ENCODE measurements around the gene TRPM6.

TRPM6 gene

DNA sequence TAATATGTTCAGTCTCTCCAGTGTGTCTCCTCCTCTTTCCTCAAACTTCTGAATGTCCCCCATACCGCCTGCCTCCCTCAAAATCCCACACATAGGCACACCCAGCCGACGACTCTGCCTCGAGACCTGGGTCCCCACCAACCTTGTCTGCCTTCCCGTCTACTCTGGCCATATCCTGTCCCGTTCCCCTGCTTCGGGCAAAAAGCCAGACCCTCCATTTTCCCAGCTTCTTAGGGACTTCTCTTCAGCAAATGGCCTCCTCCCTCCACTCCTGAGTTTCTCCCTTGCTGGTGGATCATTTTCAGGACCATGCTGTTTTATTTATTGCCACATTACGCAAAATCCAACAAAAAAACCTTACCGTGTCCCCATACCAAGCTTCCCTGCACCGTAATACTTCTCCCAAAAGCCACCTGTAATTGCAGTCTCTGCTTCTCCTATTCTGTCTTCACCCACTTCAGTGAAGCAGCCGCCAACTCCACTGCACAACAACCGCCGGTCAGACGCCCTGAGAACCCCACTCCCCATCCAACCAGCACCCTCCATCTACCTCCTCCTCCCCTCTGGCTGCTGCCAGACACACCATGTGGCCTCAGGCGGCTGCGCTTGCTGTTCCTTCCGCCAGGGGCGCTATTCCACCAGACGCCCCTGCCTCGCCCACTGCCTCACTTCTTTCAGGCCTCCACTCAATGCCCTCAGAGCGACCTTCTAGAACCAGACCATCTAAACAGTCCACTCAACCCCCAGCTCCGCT is 117.0 kb downstream of the TRPM6 start:
- no peak for DNase-seq (ENCODE audit: extremely low read depth, low read depth)
- TF ChIP-seq, protein P1, sequence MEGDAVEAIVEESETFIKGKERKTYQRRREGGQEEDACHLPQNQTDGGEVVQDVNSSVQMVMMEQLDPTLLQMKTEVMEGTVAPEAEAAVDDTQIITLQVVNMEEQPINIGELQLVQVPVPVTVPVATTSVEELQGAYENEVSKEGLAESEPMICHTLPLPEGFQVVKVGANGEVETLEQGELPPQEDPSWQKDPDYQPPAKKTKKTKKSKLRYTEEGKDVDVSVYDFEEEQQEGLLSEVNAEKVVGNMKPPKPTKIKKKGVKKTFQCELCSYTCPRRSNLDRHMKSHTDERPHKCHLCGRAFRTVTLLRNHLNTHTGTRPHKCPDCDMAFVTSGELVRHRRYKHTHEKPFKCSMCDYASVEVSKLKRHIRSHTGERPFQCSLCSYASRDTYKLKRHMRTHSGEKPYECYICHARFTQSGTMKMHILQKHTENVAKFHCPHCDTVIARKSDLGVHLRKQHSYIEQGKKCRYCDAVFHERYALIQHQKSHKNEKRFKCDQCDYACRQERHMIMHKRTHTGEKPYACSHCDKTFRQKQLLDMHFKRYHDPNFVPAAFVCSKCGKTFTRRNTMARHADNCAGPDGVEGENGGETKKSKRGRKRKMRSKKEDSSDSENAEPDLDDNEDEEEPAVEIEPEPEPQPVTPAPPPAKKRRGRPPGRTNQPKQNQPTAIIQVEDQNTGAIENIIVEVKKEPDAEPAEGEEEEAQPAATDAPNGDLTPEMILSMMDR (IDR thresholded peaks at IDR 0.05; ENCODE audit: low read depth, low read length, missing control alignments) = peak; percentile 81
- no peak overlapping the region for H3K4me3 ChIP-seq (replicated peaks; ENCODE audit: low read depth, low read length)

DNA sequence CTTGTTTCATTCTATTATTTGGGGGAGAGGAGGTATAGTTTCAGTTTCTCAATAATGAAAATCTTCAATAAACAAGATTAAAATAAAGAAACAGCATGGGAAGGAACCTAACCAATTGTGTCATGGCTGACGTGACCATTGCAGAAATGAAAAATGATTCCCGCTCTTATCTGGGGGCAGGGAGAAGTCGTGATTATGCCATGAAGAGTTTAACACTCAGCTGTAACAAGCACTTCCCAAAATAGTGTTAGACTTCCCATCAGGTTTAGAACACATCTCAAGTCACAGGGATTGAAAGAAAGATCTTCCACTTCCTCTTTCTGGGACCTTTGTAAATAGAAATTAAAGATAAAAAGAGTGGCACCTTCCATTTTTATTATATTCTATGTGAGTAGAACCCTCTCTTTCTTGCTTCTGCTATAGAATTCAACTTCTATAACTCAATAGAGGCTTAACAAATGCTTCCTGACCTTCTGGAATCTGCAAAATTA is 122.2 kb downstream of the TRPM6 start:
- no peak overlapping the region for H3K4me3 ChIP-seq (replicated peaks; ENCODE audit: low read depth, low read length)
- DNase-seq (ENCODE audit: extremely low read depth, low read depth) = no peak
- TF ChIP-seq, protein P1 (IDR thresholded peaks at IDR 0.05; ENCODE audit: low read depth, low read length, missing control alignments) = no peak

DNA sequence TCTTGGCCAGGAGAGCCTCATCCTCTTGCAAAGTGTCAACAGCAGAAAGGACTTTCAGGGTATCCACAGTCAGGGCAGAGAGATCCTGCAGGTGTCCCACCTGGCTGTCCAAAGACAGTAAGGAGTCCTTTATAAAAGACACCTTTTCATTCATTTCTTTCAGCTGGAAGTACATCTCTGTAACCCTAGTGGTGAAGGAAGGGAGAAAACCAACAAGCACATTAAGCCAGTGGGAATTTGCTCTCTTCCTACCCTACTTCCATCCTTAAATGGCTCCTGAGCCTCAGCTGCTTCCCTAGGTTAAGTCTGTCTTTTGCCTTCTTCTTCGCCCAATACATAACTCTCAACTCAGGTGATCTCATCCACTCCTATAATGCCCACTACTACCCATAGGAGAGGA is 124.8 kb downstream of the TRPM6 start:
- no peak for DNase-seq (ENCODE audit: extremely low read depth, low read depth)

DNA sequence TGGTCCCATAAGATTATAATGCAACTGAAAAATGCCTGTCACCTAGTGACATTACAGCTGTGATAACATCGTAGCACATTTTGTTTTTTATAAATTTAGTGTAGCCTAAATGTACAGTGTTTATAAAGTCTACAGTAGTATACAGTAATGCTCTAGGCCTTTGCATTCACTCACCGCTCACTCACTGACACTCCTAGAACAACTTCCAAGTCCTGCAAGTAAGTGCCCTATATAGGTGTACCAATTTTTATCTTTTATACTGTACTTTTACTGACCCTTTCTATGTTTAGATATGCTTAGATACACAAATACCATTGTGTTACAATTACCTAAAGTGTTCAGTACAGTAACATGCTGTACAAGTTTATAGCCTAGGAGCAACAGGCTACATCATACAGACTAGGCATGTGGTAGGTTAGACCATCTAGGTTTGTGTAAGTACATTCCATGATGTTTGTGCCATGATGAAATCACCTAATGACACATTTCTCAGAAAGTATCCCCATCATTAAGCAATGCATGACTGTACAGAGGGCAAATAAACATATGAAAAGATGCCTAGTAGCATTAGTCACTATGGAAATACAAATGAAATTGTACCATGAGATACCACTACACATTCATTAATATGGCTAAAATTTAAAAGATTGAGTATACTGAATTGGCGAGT is 127.6 kb downstream of the TRPM6 start:
- TF ChIP-seq, protein P1 (IDR thresholded peaks at IDR 0.05; ENCODE audit: low read depth, low read length, missing control alignments) = no peak
- H3K4me3 ChIP-seq (replicated peaks; ENCODE audit: low read depth, low read length) = no peak overlapping the region
- DNase-seq (ENCODE audit: extremely low read depth, low read depth) = no peak

More for the DNA sequence above, 124.8 kb downstream of the TRPM6 start:
- TF ChIP-seq, protein P1 (IDR thresholded peaks at IDR 0.05; ENCODE audit: low read depth, low read length, missing control alignments) = no peak
- no peak overlapping the region for H3K4me3 ChIP-seq (replicated peaks; ENCODE audit: low read depth, low read length)

DNA sequence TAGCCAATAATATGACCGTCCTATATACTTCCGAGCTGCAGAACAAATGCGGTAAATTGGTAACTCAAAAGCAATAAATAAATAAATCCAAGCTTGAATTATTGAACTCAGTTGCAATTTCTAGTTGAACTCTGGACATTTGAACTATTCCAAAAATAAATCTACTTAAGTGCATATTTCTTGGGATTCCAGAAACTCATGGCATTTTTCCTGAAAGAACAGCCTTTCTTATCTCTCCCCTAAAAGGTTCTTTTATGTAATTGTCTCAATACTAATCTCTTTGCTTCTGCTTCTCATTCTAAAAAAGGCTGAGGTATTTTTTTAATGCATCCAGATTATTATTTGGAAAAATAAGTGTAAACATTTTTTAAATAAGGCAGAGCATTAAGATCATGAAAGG is 131.7 kb downstream of the TRPM6 start:
- no peak overlapping the region for H3K4me3 ChIP-seq (replicated peaks; ENCODE audit: low read depth, low read length)
- TF ChIP-seq, protein P1 (IDR thresholded peaks at IDR 0.05; ENCODE audit: low read depth, low read length, missing control alignments) = no peak
- no peak for DNase-seq (ENCODE audit: extremely low read depth, low read depth)

DNA sequence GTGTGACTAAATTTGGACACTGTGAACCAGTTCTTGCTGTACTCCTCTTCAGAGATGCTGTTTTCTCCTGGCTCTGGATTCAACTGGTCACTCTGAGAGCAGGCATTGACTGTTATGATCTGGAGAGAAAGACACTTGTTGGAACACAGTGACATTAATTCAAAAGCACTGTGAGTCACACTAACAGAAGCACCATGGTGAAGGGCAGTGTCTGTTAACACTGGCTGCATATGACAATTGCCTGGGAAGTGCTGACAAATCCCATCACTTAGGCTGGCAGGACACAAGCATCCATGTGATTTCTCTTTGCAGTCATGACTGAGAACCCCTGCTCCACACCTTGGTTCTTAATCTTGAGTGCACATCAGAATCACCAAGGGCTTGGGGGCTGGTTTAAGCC is 132.4 kb downstream of the TRPM6 start:
- H3K4me3 ChIP-seq (replicated peaks; ENCODE audit: low read depth, low read length) = no peak overlapping the region
- DNase-seq (ENCODE audit: extremely low read depth, low read depth) = no peak
- TF ChIP-seq, protein P1 (IDR thresholded peaks at IDR 0.05; ENCODE audit: low read depth, low read length, missing control alignments) = no peak

Data from HFF-Myc (cell line).